NCI-H2196 (cell line): Measurements from ENCODE around the gene GCHFR.
A peak's percentile ranks its signal among the peaks of the same experiment; 100 is the strongest.

ENCODE experiments used
- DNase-seq: peaks from one replicate; lab custom pipeline; 2025; ENCODE audit not compliant: unreplicated experiment; lab: John Stamatoyannopoulos, UW

Gene GCHFR

DNA sequence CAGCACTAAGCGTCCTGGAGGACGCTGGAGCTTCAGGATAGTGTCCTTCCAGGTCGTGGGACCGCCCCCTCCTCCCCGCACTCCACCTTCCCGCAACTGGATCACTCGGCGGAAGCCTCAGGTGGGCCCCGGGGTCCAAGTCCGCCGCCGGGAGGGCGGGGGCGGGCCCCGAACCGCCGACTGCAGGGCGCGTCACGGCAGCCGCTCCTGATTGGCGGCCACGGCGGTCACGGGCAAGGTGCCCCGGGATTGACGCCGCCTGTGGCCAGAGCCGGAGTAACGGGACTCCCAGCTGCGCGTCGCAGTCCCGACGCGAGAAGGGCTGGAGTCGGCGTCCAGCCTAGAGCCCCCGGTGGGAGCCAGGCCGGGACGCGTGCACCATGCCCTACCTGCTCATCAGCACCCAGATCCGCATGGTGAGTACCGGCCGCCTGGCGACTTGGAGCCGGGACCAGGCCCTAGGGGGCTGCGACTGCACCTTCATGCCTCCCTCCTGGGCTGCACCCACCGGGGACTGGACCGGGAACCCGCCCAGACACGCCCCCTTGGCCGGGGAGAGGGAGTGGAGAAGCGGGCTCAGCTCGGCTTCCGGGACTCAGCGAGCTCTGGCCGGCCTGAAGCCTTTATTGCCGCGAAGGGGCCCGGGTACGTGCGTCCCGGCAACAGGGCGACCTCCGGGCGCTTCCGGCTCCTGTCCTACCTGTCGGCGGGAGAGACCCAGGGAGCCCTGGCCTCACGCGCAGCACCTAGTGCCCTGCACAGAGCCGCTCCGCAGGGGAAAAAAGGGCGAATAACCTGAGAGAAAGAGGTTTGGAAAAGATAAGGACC is at the start of gene GCHFR:
Gene GCHFR, plus strand, starts transcription at position 268 of the 828 bp plus-strand sequence. Its CDS starts 113 bp downstream, at position 381.
- peak; percentile 70 for DNase-seq

GRCh38 chr15:40714144-40714543 is 49.7 kb upstream of the GCHFR start:
- no peak for DNase-seq

GRCh38 chr15:40716165-40716564 is 47.7 kb upstream of the GCHFR start:
- no peak for DNase-seq

GRCh38 chr15:40721701-40722100 is 42.2 kb upstream of the GCHFR start:
- DNase-seq, result no peak

- no peak for DNase-seq
Observed at GRCh38 chr15:40722354-40722753, 41.5 kb upstream of the GCHFR start.

DNA sequence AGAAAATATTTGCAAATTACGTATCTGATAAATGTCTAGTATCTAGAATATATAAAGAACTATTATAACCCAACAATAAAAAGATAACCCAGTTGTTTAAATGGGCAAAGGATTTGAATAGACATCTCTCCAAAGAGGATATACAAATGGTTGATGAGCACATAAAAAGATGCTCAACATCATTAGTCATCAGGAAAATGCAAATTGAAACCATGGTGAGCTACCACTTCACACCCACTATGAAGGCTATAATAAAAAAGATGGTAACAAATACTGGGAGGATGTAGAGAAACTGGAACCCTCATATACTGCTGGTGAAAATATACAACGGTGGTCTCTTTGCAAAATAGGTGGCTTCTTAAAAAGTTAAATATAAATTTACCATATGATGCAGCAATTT is 40.9 kb upstream of the GCHFR start:
- no peak for DNase-seq

DNA sequence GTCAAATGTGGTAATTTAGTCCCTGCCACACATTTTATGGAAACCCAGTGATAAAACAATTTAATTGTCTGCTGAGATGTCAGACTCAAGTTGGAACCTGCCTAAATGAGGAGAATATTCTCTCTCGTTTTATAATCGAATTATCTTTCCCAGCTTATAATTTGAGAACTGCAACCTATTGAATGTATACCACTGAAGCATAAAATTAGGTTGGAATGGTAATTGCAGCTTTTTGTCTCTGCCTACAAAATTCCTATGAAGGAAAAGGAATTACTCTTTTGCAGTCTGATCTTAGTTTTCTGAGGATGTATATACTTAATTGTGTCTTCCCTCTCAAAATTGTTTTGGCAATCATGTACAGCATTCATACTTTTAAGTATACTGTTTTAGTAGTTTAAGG is 39.9 kb upstream of the GCHFR start:
- DNase-seq, result no peak

DNA sequence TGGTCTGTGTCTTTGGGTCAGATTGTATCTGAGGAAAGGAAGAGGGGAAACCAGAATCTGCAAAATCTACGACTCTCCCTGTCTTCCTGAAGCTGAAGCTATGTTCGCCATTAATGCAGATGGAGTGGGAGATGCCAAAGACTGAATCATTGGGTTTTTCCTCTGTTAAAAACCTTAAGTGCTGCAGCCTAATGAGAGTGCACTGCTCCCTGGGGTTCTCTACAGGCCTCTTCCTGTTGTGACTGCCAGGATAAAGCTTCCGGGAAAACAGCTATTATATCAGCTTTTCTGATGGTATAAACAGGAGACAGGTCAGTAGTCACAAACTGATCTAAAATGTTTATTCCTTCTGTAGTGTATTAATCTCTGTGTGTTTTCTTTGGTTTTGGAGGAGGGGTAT is 32.8 kb upstream of the GCHFR start:
- DNase-seq, result no peak

DNA sequence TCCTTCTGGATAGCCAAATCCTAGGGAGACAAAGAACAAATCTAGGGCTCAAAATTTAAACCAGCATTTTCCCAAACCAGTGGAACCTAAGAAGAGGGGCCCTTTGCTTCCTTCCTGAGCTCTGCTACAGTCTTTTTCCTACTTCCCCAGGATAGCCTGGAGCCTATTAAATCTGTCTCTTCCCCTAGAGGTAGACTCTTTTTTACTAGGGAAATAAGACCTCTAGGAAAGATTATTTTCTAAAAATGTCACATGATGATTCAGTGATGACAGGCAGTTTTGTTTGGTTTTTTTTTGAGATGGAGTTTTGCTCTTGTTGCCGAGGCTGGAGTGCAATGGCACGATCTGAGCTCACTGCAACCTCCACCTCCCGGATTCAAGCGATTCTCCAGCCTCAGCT is 27.3 kb upstream of the GCHFR start:
- DNase-seq, result no peak

- DNase-seq, result no peak
Observed at GRCh38 chr15:40737048-40737447, 26.8 kb upstream of the GCHFR start.

DNA sequence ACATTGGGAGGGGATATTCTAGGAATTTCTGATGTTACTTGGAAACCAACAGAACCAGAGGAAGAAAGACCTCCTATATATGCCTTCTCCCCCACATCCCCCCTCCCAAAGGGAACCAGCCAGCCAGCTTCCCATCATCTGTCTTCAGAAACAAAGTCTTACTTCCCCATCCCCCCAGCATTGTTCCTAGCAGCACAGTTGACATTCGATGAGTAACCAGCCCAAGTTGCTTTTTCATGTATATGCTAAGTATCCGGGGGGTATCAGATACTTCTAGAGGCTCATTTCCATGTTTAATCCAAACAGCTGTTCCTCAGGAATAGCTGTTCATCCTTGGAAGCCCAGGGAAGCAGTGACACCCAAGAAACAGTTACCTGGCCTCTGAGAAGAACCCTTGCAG is 24.8 kb upstream of the GCHFR start:
- no peak for DNase-seq

GRCh38 chr15:40739854-40740253 is 24.0 kb upstream of the GCHFR start:
- DNase-seq, result no peak

GRCh38 chr15:40743485-40743901 is 20.4 kb upstream of the GCHFR start:
- no peak for DNase-seq

GRCh38 chr15:40743921-40744814 is 19.7 kb upstream of the GCHFR start:
- DNase-seq, result no peak

DNA sequence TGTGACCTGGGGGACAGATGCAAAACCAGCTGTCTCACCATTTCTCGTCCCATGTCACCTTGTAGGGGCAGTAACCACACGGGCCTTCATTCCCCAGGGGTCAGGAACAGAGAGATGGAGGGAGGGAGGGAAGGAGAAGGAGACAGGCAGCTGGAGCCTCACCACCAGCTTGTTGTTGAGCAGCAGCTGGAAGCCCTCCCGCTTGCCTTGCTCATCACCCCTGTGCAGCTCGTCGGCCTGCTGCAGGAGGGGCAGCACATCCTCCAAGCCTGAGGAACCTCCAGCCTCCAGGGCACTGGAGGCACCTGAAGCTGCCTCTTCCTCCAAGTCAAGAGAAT is 19.1 kb upstream of the GCHFR start:
- DNase-seq, result no peak

GRCh38 chr15:40746916-40747418 is 16.9 kb upstream of the GCHFR start:
- no peak for DNase-seq

GRCh38 chr15:40747685-40748631 is 15.9 kb upstream of the GCHFR start:
- no peak for DNase-seq

DNA sequence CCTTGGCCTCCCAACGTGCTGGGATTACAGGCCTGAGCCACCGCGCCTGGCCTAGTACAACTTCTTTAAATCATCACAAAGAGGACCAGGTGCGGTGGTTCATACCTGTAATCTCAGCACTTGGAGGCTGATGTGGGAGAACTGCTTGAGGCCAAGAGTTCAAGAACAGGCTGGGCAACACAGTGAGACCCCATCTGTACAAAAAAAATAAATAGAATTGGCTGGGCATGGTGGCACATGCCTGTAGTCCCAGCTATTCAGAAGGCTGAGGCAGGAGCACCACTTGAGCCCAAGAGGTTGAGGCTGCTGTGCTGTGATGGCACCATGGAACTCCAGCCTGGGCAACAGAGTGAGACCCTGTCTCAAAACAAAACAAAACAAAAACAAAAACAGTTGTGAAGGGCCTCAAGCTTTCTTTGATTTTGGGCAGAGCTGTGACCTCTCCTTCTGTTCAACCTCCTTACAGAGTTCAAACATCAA is 14.7 kb upstream of the GCHFR start:
- DNase-seq, result no peak

DNA sequence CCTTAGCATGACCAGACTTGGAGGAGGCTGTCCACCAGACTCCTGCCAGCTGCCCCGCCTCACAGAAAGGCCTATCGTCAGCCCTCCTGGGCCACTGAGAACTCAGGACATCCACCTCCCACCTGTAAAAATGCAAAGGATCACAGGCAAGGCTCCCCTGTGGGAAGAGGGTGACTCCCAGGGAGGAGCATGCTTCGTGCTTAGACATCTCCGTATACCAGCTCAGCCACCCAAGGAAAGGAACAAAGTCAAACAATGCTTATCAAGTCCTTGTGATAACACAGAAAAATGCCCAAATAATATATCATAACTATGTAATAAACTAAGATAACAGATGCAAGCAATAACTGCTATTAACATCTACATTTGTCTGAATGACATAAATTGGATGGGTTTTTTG is 13.0 kb upstream of the GCHFR start:
- DNase-seq, result no peak

- DNase-seq, result no peak
Observed at GRCh38 chr15:40751745-40752144, 12.1 kb upstream of the GCHFR start.

GRCh38 chr15:40754574-40754882 is 9.3 kb upstream of the GCHFR start:
- no peak for DNase-seq
